H1 (cell line): ENCODE measurements around the gene LY6G6D. TPM values are rescaled to one million over a fixed set of nuclear protein-coding genes. Genes with fewer than 3 reads are reported as not detected.

ENCODE experiments used
- ASH2L ChIP-seq: fragments of 200-600, 300-600 bp; sonication (generic); IDR thresholded peaks from one replicate; pipeline ENCODE4 v1.7.1; 2017; ENCODE audit warnings: low read length
- BCL11A ChIP-seq, 2 experiments: IDR thresholded peaks; one replicate each; pipeline ENCODE4 v1.6.1; 2011; ENCODE audit warnings: low read depth in 2 of 2, low read length in 2 of 2, mild to moderate bottlenecking in 2 of 2
- BRCA1 ChIP-seq: IDR thresholded peaks from 2 replicates; pipeline ENCODE4 v1.6.1; 2012; ENCODE audit warnings: low read depth, low read length, improper control_type of control experiment
- CBX8 ChIP-seq: fragments of 300-800, 300-1000 bp; sonication (generic); IDR thresholded peaks from 2 replicates; pipeline ENCODE4 v1.7.1; 2016; ENCODE audit warnings: low read depth, low read length, borderline replicate concordance
- CEBPB ChIP-seq: IDR thresholded peaks from 2 replicates; pipeline ENCODE4 v1.6.1; 2012; ENCODE audit warnings: low read depth, low read length
- CHD1 ChIP-seq: IDR thresholded peaks from 2 replicates; pipeline ENCODE4 v1.6.1; 2012; ENCODE audit warnings: low read depth, low read length, improper control_type of control experiment
- CHD2 ChIP-seq: IDR thresholded peaks from 2 replicates; pipeline ENCODE4 v1.6.1; 2012; ENCODE audit warnings: low read length, improper control_type of control experiment
- CREB1 ChIP-seq: IDR thresholded peaks from 2 replicates; pipeline ENCODE4 v1.6.1; 2012; ENCODE audit warnings: inconsistent platforms
- CTBP2 ChIP-seq: IDR thresholded peaks from 2 replicates; pipeline ENCODE4 v1.7.0; 2011; ENCODE audit warnings: borderline replicate concordance, mild to moderate bottlenecking, moderate library complexity, mixed read lengths, low read length; ENCODE audit not compliant: insufficient read depth, insufficient read length
- EZH2 ChIP-seq: fragments of 200-600 bp; sonication (generic); IDR thresholded peaks from 2 replicates; pipeline ENCODE4 v1.7.1; 2012; ENCODE audit warnings: low read depth, mild to moderate bottlenecking, moderate library complexity, low read length, inconsistent platforms; ENCODE audit not compliant: severe bottlenecking
- GTF2F1 ChIP-seq: IDR thresholded peaks from 2 replicates; pipeline ENCODE4 v1.6.1; 2012; ENCODE audit warnings: low read depth, low read length, improper control_type of control experiment, borderline replicate concordance
- KDM1A ChIP-seq: fragments of 200-600, 300-600 bp; sonication (generic); IDR thresholded peaks from 2 replicates; pipeline ENCODE4 v1.7.1; 2016; ENCODE audit warnings: mild to moderate bottlenecking, low read length, borderline replicate concordance
- NRF1 ChIP-seq: IDR thresholded peaks from 2 replicates; pipeline ENCODE4 v1.6.1; 2011; ENCODE audit warnings: mild to moderate bottlenecking, low read depth, low read length, improper control_type of control experiment
- PHF8 ChIP-seq: fragments of 200-600 bp; sonication (generic); conservative IDR thresholded peaks from 2 replicates; pipeline ENCODE4 v1.7.1; 2012; ENCODE audit warnings: low read depth, mild to moderate bottlenecking, inconsistent platforms, low read length, moderate library complexity
- POU5F1 ChIP-seq: IDR thresholded peaks from 2 replicates; pipeline ENCODE4 v1.6.1; 2011; ENCODE audit warnings: low read depth, mild to moderate bottlenecking, low read length, moderate library complexity
- RXRA ChIP-seq: IDR thresholded peaks from 2 replicates; pipeline ENCODE4 v1.6.1; 2011; ENCODE audit warnings: low read depth, mild to moderate bottlenecking, low read length, moderate library complexity; ENCODE audit not compliant: insufficient read depth
- SAP30 ChIP-seq: fragments of 300-600 bp; sonication (generic); IDR thresholded peaks from 2 replicates; pipeline ENCODE4 v1.7.1; 2012; ENCODE audit warnings: low read length, moderate library complexity, mild to moderate bottlenecking, inconsistent platforms; ENCODE audit not compliant: insufficient read depth, insufficient replicate concordance
- SIX5 ChIP-seq: IDR thresholded peaks from 2 replicates; pipeline ENCODE4 v1.6.1; 2011; ENCODE audit warnings: mild to moderate bottlenecking, low read depth, low read length
- SP1 ChIP-seq: IDR thresholded peaks from 2 replicates; pipeline ENCODE4 v1.6.1; 2011; ENCODE audit warnings: low read depth, low read length
- TCF12 ChIP-seq: IDR thresholded peaks from 2 replicates; pipeline ENCODE4 v1.6.1; 2011; ENCODE audit warnings: low read depth, mild to moderate bottlenecking, low read length
- polyA plus RNA-seq, 7 experiments: library from polyadenylated mRNA; depleted of rRNA in 3 of 7; stranded (reverse) in 5 of 7; unstranded in 2 of 7; fragments of >200 nt in 5 of 7; fragments of 200-250 nt in 2 of 7; gene quantifications; 1 replicate in 5 of 7; 2 replicates in 1 of 7; 4 replicates in 1 of 7; pipeline versions ENCODE4 v1.2.1 to v1.2.3, GENCODE V29; 2011 to 2013; ENCODE audit warnings: missing spikeins in 2 of 7, mixed read lengths in 2 of 7
- total RNA-seq: library from RNA; stranded (reverse); fragmentation: NEBNext Ultra II Directional; extraction: Animal tissue kit (Norgen Biotek cat#: 25700); gene quantifications from 2 replicates; pipeline ENCODE4 v1.2.1, GENCODE V29; 2021
- TF ChIP-seq, protein P1 (sequence below): IDR thresholded peaks from 2 replicates; pipeline ENCODE4 v1.6.1; 2012; ENCODE audit warnings: inconsistent platforms
- TF ChIP-seq, protein P2 (sequence below): IDR thresholded peaks from 2 replicates; pipeline ENCODE4 v1.6.1; 2012; ENCODE audit warnings: low read length, inconsistent platforms

Gene LY6G6D
- total and polyA plus RNA-seq, 2 of the 8 experiments (the other 6 are each of a cell fraction or from before 2014, with no cell fraction given) = 1.8 TPM; not detected in 1

DNA sequence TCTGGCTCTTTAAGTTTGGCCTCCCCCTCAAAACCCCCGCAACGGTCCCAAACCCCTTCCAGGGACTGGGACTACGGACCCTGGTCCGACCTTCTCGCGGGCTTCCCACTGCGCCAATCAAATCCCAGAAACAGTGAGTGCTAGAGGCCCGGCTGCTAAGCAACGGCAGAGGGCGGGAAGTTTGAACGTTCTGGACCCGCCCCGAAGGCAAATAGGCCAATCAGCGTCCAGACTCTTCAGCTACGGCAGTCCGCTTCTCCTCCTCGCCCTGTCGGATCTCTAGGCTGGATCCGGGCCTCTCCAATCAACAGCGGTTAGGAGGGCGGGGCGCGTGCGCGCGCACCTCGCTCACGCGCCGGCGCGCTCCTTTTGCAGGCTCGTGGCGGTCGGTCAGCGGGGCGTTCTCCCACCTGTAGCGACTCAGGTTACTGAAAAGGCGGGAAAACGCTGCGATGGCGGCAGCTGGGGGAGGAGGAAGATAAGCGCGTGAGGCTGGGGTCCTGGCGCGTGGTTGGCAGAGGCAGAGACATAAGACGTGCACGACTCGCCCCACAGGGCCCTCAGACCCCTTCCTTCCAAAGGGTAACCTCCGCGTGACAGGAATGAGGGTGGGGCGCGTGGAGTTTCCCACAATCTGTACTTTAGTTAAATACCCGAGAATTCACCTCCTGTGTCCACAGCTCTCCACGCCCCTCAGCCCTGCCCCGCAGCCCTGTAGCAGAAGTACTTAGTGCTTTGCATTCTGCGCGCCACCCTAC, 24.7 kb downstream of the LY6G6D start, which contains the start of gene MSH5 (continued):
- TF ChIP-seq SP1 = peak; percentile 90
- TF ChIP-seq CBX8 = no peak
- no peak for TF ChIP-seq BCL11A (IDR thresholded peaks at IDR 0.05; ENCODE audit: low read depth in 2 of 2, low read length in 2 of 2)
- TF ChIP-seq KDM1A = no peak
- TF ChIP-seq TCF12 = peak; percentile 82; the same call in 1 of the 2 replicates
- no peak for TF ChIP-seq POU5F1
- TF ChIP-seq NRF1 = peak; percentile 63
- TF ChIP-seq ASH2L = peak; percentile 63
- no peak for TF ChIP-seq CHD1
- peak; percentile 53; the same call in 1 of the 2 replicates for TF ChIP-seq GTF2F1
- TF ChIP-seq CHD2 = peak; percentile 80; the same call in 1 of the 2 replicates
- peak; percentile 53; the same call in 1 of the 2 replicates for TF ChIP-seq CREB1
- TF ChIP-seq, protein P1, sequence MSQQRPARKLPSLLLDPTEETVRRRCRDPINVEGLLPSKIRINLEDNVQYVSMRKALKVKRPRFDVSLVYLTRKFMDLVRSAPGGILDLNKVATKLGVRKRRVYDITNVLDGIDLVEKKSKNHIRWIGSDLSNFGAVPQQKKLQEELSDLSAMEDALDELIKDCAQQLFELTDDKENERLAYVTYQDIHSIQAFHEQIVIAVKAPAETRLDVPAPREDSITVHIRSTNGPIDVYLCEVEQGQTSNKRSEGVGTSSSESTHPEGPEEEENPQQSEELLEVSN = peak; percentile 100
- TF ChIP-seq CEBPB = no peak
- TF ChIP-seq, protein P2, sequence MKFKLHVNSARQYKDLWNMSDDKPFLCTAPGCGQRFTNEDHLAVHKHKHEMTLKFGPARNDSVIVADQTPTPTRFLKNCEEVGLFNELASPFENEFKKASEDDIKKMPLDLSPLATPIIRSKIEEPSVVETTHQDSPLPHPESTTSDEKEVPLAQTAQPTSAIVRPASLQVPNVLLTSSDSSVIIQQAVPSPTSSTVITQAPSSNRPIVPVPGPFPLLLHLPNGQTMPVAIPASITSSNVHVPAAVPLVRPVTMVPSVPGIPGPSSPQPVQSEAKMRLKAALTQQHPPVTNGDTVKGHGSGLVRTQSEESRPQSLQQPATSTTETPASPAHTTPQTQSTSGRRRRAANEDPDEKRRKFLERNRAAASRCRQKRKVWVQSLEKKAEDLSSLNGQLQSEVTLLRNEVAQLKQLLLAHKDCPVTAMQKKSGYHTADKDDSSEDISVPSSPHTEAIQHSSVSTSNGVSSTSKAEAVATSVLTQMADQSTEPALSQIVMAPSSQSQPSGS = peak; percentile 77
- TF ChIP-seq EZH2 = no peak
- TF ChIP-seq RXRA = no peak
- no peak for TF ChIP-seq SIX5
- TF ChIP-seq CTBP2 = no peak
- TF ChIP-seq SAP30 = no peak
- peak; percentile 68; the same call in 1 of the 2 replicates for TF ChIP-seq PHF8
- no peak for TF ChIP-seq BRCA1
